Anterior cingulate cortex (tissue), 58 donors: ENCODE data around the gene SMU1.

Source experiments
- DNase-seq, 58 donors: peaks; one replicate each; lab custom pipeline; 2025; lab: John Stamatoyannopoulos, UW

The SMU1 gene

DNA sequence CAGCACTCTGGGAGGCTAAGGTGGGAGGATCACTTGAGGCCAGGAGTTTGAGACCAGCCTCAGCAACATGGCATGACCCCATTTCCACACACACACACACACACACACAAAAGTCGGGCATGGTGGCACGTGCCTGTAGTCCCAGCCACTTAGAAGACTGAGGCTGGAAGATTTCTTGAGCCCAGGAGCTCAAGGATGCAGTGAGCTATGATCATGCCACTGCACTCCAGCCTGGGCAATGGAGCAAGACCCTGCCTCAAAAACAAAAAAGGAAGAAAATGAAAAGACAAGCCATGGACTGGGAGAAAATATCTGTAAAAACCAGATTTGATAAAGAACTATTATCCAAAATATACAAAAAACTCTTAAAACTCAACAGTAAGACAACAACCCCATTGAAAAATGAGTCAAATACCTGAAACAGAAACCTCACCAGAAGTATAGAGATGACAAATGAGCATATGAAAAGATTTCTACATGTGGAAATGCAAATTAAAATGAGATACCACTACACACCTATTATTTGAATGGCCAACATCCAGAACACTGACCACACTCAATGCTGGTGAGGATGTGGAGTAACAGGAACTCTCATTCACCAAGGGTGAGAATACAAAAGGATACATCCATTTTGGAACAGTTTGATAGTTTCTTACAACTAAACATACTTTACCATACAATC lies 26.7 kb downstream of the SMU1 start:
- DNase-seq: no peak

- peak in 2 of 58 donors; percentile 1 to 2 for DNase-seq
Observed at GRCh38 chr9:33048054-33048465, 28.4 kb downstream of the SMU1 start.

DNA sequence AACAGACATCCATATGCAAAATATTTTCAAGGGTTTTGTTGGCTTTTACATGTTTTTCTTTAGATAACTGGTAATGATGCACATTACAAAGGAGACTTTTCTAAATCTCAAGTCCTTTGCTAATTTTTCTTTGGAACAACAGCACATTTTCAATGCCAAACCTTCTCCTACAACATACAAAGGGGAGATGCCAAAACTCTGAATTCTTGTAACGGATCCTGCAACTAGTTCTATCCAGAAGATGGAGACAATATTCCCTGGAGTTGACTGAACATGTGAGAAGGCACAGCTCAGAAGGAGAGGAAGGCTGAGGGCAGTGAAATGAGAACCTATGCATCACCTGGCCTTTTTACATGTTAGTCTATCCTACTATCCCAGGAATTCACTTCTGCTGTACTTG lies 30.4 kb downstream of the SMU1 start:
- no peak for DNase-seq

DNA sequence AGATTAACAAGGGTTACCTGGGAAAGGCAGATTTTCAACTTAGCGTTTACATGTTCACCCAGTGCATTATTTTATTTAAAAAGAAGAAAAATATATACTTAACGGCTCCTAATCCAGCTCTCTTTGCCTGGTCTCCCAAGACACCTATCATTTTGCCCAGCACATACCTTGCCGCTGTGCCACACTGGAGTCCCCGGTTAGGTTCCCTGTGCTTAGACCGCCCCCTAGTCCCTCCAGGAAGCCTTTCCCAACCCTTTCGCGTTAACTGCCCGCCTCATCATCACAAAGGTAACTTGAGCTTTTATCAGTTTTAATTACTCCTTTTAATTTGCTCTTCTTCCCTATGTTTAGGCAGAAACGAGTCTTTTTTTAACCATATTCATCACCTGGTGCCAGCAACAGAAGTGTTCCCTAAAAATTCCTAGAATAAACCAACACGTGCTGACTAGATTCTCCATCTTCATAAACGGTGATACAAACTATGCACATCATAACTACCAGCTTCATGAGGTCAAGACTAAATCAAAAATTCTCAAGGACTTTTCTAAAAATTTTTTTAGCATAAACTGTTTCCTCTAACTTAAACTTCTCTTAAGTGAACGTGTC lies 31.7 kb downstream of the SMU1 start:
- DNase-seq: peak in 15 of 58 donors; percentile 4 to 38 (median 17)

DNA sequence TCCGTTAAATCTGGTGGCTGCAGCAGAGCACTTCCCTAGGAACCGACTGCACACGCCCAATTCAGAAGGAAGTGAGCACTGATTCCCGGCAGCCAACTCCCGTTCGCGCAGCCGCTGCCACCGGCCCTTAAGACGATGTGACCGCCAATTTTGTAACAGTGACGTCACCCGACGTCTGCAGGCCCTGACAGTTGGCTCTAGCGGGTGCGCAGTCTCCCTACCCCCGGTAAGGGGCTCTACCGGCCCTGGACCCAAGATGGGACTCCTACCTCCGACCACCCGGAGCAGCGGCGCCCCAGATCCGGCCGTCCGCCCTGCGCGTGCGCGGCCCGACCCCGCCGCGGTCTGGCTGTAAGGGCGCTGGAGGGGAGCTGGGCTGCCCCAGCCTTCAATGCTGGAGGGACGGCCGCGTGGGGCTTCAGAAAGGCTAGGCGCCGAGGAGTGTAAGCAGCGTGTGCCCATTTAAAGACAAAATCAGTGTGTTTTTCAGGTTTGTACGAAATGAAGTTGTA lies 32.3 kb downstream of the SMU1 start:
- DNase-seq: peak in 57 of 58 donors; percentile 7 to 90 (median 67)

DNA sequence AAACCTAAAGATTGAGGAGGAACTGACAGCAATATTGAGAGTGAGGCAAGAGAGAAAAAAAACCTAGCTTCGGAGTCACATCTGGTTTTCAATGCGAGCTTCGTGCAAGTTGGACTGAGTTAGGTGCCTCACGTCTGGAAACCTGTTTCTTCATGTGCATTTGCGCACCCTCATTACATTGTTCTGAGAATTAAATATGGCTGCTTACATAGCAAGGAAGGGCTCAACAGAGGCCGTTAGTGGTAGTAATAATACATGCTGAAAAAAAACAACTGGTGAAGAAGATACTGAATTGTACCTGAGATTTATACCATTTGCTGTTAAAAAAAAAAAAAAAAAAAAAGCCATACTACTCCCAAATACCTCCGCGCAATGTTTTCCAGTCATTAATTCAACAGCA lies 32.8 kb downstream of the SMU1 start:
- peak in 1 of 58 donors; percentile 5 for DNase-seq

DNA sequence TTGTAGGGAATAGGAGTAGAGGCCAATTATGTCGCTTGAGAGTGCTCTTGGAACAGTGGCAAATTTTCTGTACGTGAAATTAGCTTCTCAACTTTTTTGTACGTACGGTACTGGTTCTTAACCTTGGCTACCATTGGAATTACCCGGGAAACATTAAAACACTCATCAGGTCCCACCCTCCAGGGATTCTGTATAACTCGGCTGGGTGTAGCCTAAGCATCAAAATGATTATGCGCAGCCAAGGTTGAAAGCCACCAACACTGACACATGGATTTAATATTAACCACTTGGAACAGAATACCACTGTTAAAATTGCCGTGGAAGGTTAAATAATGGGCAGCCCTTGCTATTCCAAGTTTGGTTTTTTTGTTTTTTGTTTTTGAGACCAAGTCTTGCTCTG lies 34.0 kb downstream of the SMU1 start:
- no peak for DNase-seq

GRCh38 chr9:33041432-33042188 lies 34.9 kb downstream of the SMU1 start:
- no peak for DNase-seq

DNA sequence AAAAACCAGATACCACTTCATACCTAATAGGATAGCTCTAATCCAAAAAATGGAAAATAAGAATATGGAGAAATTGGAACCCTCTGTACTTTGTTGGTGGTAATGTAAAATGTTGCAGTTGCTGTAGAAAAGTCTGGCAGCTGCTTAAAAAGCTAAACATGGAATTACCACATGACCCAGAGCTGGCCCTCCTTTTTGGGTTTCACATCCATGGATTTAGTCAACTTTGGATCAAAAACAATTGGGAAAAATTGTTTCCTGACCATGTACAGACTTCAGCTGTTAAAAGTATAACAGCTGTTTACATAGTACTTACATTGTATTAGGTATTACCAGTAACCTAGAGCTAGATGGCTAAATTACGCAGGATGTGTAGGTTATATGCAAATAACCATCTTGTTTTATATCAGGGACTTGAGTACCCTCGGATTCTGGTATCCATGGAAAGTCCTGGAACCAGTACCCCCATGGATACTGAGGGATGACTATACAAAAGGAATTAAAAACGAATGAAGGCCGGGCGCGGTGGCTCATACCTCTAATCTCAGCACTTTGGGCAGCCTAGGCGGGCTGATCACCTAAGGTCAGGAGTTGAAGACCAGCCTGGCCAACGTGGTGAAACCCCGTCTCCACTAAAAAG lies 35.6 kb downstream of the SMU1 start:
- DNase-seq: no peak

- DNase-seq: no peak
Observed at GRCh38 chr9:33032865-33033264, 43.6 kb downstream of the SMU1 start.

DNA sequence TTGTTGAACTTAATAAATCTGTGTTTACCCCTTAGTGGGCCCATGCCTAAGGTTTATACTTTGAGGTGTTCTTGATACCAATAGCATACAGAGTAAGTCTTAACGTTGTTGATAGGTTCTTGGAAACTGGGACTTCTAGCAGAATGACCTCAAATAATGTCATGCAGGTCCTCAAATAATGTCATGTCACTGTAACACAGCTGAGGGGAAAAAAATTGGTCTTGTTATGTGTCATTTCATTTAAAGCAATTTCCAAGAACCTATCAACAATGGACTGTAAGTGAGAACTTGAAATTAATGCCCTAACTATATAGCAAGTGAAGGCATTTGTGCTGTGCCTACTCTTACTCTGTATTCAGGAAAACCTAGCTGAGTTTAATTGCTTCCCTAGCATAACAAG lies 44.2 kb downstream of the SMU1 start:
- DNase-seq: no peak

DNA sequence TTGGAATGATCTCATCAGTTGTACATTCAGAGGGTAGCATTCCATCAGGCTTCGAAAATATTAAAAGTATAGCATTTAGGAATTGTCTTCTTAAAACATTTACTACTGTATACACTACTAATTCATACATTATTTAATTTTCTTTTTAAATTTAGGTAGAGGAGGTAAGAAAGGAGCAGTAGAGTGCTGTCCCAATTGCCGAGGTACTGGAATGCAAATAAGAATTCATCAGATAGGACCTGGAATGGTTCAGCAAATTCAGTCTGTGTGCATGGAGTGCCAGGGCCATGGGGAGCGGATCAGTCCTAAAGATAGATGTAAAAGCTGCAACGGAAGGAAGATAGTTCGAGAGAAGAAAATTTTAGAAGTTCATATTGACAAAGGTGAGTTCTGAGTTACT lies 46.2 kb downstream of the SMU1 start:
- no peak for DNase-seq

DNA sequence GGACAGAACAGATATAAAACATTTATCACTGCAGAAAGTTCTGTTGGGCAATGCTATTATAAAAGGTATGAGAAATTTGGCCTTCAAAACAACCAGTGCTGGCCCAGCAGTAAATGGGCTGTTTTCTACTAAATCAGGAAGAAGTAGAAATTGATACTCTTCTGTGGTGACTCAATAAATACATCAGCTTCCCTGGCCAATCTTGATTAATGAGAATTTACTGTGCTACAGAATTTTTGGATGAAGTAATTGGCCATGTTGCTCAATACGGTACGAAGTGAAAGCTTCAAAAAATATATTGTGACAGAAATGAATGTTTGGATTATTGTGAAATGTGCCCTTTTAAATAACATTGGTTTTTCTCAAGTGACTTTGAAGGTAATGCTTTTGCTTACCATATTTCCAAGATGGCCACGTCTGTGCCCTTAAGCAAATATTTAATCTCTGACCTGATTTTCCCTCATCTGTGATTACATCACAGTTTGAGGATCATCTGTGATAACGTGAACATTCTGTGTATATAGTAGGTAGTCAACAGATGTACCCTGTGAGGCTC lies 47.2 kb downstream of the SMU1 start:
- DNase-seq: no peak

- DNase-seq: peak in 52 of 58 donors; percentile 25 to 86 (median 62)
Observed at GRCh38 chr9:33025572-33026342, 50.7 kb downstream of the SMU1 start.

DNA sequence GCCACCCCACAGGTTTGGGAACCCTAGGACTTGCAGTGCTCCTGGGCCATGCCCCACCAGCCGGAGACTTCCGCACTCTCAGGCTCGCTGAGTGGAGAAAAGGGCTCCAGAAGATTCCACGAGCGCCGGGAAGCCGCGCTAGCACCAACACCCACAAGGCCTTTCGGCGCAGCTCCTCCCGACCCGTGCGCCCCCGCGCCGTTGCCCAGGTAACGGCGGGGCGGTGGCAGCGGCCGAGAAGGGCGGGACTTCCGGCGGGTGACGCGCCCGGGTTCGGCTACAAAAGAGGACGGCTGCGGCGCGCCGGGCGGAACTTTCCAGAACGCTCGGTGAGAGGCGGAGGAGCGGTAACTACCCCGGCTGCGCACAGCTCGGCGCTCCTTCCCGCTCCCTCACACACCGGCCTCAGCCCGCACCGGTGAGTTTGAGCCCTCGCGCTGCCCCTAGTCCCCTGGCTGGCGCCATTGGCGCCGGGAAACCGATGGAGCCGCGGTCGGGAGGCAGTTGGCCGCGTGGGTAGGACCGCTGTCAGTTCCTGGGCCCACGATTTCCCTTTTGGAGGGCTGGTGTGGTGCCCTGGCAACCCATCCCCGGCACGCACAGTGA lies 51.4 kb downstream of the SMU1 start, which contains the start of gene DNAJA1:
Gene DNAJA1, plus strand, starts transcription at position 308 of the 606 bp plus-strand sequence. CDS start 1,212 bp downstream, outside the sequence.
- DNase-seq: peak; percentile 56 to 98 (median 94)

GRCh38 chr9:33024126-33024965 lies 52.1 kb downstream of the SMU1 start:
- peak in 17 of 58 donors; percentile 28 to 74 (median 45) for DNase-seq

GRCh38 chr9:33023661-33024060 lies 52.8 kb downstream of the SMU1 start:
- no peak for DNase-seq

DNA sequence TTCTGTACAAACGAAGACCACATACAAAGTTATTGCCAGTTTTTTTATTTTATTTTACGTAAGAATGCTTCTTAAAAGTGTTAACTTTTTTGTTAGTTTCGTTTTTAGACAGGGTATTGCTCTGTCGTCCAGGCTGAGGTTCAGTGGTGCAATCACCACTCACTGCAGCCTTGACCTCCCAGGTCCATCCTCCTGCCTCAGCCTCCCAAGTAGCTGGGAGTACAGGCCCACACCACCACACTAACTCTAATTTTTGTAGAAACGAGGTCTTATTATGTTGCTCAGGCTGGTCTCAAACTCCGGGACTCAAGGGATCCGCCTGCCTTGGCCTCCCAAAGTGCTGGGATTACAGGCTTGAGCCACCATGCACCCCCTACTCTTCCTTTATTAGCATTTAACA lies 53.7 kb downstream of the SMU1 start:
- DNase-seq: no peak
